Measurements from ENCODE around the gene WDR7.
"Not testable (repeated sequence)": the region's sequence is repeated elsewhere in the genome, so short reads cannot be mapped to it uniquely, and the experiment has no call there.

WDR7 gene

GRCh38 chr18:56650944-56651770 is at the start of gene WDR7:
WDR7 (plus strand) TSS chr18:56651359; CDS start chr18:56672516, 21,157 bp downstream.
- peak; percentile 95 for DNase-seq

DNA sequence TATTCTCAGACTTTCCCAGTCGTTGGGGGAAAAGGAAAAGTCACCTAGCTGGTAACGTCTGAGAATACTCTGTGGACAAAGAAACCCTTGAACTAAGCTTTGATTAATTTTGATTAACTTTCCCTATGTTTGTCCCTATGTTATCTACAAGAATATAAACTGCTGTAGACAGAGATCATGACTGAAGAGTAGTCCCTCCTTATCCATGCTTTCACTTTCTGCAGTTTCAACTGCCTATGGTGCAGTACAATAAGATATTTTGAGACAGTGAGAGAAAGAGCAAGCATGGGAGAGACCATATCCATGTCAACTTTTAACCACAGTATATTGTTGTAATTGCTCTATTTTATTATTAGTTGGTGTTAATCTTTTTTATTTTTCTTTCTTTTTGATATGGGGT is 44.5 kb upstream of the WDR7 start:
- no peak for DNase-seq

GRCh38 chr18:56615738-56616520 is 35.2 kb upstream of the WDR7 start:
- no peak for DNase-seq

- DNase-seq, result no peak
Observed at GRCh38 chr18:56627991-56628390, 23.2 kb upstream of the WDR7 start.

DNA sequence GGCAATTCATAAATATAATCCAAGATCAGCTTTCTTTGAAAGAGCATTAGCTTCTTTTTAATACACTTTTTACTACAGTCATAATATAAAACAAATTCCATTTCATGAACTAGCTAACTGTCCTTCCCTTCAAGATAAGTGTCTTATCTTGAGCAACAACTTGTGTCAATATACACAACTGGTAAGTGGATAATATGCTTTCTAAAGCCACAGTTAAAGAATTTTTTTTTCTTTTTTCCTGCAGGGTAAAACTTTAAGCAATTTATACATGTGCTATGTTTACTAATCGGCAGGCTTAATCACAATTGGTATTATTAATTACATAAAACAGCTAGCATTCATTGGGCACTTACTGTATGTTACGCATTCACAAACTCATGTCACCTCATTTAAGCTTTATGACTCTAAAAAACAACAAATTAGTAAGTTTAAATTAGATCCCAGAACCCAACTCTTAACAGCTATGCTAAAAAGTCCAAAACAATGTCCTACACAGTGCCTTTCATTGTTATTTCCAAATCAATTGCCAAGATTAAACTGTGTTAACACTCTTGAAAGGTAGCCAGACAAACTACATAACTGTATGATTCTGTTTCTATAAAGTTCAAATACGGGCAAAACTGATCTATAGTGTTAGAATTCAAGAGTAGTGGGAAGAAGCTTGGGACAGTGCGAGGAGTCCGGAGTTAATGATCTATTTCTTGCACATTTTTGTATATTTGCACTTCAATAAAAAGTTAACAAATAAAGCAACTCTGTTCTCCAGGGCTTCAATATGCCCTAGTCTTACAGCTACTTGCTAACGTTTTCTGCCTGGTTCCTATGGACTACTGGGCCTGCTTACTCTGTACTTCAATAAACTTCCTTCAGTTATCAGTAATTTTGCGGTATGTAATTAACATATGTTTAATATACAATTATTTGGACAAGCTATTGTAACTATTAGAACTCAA is 18.8 kb upstream of the WDR7 start:
- no peak for DNase-seq

DNA sequence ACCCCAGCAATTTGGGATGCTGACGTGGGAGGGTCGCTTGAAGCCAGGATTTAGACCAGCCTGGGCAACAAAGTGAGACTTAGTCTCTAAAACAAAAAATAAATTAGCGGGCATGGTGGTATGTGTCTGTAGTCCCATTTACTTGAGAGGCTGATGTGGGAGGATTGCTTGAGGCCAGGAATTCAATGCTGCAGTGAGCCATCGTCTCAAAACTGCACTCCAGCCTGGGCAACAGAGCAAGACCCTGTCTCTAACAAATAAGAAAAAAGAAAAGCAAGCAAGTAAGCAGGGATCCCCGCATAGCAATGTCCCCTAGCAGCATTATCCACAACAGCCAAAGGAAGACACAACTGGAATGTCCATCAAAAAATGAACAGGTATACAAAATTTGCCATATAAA is 16.2 kb upstream of the WDR7 start:
- no peak for DNase-seq

DNA sequence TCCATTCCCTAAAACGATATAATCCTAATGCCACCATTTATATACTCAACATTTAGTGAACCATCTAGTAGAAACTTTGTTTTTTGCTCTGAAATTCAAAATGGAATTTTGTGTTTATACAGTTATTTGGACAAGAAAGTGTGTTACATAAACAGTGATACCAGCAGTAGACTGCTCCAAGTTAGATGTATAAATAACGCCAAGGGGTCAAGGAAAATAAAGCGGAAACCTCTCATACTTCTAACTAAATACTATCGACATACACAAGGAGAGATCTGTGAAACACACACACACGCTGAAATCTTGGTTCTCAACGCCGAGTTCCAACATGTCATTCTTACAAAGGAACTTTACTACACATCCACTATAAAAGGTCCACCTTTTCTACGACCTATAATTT is 14.0 kb upstream of the WDR7 start:
- no peak for DNase-seq

GRCh38 chr18:56637711-56638231 is 13.4 kb upstream of the WDR7 start:
- DNase-seq, result no peak

DNA sequence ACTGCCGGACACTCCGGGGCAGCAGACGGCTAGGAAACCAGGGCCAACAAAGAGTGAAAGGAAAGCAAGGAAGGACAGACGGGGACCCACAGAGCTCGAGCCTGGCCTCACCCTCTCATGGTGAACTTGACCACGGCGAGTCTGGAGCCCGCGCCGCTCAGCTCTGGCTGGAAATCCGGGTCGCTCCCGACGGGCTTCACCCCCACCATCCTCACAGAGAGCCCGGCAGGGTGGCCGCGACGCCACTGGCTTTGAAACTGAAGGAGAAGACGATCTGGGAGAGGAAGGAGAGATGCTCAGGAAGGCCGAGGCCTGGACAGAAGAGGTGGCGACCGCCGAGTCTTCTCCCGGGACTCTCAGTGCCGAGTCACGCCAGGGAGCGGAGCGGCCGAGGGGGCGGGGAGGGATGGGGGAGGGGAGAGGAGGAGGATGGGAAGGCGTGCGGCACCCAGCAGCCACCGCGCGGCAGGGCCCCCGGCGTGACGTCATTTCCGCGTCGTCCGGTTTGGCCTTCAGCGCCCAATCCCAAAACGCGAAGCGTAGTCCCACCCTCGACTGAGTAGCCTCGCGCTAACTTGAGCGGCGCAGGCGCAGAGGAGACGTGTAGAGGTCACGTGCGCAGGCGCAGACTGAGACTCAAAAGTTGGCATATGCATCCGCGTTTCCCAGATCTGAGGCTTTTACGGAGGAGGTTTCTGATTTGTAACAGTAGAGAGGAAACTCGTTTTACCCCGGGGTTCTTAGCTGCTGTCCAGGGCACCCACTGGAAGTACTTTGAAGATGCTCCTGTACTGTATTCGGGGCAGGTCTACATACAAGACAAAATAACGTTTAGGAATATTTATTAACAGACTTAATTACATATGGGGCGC is 12.7 kb upstream of the WDR7 start, which contains the start of gene TXNL1:
TSS of gene TXNL1 (minus strand) at position 361 of the 872 bp plus-strand sequence. CDS start at position 209, 152 bp downstream.
- peak; percentile 99 for DNase-seq

DNA sequence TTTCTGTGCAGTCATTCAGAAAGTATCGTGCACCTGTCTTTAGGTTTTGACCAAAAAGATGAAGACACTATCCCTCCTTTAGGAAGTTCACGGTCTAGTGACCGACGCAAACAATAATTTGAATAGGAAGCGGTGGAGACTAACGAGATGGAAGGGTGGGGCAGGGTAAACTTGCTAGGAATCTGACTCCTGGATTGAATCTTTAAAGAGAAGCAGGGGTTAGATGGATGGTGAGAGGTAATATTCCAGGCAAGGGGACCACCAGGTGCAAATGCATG is 12.1 kb upstream of the WDR7 start:
- DNase-seq, result no peak

DNA sequence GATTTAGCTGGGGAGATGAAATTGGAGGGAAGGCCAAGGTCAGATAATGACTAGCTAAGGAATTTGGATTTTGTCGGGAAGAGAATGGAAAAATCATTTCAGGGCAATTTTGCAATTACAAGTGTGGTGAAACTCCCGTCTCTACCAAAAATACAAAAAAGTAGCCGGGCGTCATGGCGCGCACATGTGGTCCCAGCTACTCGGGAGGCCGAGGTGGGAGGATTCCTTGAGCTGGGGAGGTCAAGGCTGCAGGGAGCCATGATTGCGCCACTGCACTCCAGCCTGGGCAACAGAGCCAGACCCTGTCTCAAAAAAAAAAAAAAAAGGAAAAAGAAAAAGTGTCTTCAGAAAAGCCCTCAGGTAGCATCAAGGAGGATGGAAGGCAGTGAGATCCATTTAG is 11.6 kb upstream of the WDR7 start:
- no peak for DNase-seq

DNA sequence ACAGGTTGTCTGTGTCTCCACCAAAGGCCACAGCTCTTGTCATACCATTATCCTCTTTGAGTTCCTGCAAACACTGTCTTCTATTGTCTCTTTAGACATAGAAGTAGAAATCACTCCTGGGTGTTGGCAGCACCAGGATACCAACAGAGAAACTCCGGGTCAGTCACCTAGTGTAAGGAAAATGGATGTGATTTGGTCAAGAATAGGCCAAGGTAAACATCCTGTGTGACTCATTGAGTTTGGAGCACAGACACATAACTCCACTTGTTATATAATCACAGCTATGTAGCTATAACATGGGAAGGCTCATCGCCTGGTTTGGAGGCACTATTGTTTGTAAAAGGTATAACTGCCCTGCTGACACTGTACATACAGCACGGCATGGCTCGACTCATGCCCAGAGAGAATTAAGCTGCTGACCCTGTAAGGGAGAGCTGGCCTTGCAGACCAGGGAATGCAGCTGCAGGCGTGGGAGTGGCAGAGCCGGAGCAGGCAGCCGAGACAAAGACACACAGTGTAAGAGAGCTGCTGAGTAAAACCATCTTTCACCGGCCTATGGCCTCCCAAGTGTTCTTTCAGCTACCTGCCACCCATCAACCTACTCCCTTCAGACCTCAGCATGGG is 9.3 kb upstream of the WDR7 start:
- DNase-seq, result no peak

- no peak for DNase-seq
Observed at GRCh38 chr18:56643381-56643780, 7.8 kb upstream of the WDR7 start.

DNA sequence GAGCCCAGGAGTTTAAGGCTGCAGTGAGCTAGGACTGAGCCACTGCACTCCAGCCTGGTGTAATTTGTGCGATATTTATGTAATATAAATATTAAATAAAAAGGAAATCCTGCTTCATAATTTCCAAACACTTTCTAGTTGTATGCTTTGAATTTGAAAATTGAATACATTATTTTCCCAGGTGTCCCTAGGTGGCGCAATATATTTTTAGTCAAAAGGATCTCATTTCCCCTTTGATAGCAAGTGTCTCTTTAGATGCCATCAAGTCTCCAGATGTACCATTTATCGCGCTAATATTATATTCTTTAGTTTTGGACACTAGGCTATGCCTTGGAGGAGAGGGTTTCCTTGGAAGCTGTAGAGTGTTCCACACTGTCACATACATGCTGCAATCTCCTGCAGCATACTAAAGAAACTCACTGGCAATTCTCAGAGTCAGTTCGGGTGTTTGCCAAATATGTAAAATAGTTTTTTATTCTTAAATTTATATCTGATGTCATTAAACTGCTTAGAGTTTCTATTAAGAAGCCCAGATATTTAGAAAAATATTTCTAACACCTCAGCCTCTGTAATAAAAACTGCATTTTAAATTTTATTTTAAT is 5.6 kb upstream of the WDR7 start:
- no peak for DNase-seq

DNA sequence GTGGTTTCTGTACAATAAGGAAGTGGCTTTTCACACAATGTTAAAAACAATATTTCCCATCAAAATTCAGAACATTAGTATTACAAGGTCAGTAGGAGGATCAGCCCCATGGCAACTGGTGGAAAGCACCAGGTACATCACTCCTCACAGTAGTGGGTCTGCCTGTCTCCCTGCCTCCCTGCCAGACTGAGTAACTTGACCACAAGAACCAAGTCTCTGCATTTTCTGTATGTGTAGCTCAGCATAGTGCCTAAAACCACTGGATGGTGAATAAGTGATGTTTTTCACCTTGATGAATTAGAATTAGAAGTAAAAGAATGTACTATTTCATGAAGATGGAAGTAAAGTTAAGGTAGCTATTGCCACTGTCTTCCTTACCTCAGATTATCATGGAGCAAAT is 4.1 kb upstream of the WDR7 start:
- DNase-seq, result no peak

GRCh38 chr18:56647951-56648893 is 2.9 kb upstream of the WDR7 start:
- DNase-seq, result no peak

DNA sequence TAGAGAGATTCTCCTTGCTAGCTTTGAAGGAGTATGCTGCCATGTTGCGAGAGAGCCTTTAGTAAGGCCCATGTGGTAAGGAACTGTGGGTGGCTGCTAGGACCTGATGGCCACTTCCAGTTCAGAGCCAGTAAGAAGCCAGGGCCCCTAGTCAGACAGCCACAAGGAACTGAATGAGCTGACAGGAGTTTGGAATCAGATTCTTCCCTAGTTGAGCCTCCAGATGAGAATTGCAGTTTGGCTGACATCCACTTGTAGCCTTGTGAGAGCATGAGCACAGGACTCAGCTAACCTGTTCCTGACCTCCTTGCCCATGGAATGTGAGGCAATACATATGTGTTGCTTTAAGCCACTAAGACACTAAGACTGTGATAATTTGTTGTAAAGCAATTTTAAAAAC is 1.2 kb upstream of the WDR7 start:
- DNase-seq, result no peak

- DNase-seq, result no peak
Observed at GRCh38 chr18:56651771-56652092, 573 bp downstream of the WDR7 start.

- no peak for DNase-seq
Observed at GRCh38 chr18:56652802-56653201, 1.6 kb downstream of the WDR7 start.

GRCh38 chr18:56654280-56654679 is 3.1 kb downstream of the WDR7 start:
- not testable (repeated sequence) for DNase-seq
